Vagina (tissue), 2 donors: ENCODE results near the gene PIH1D2. TPM values are rescaled to one million over a fixed set of nuclear protein-coding genes. Genes with fewer than 3 reads are reported as not detected.
"Not testable (repeated sequence)": the region's sequence is repeated elsewhere in the genome, so short reads cannot be mapped to it uniquely, and the experiment has no call there.

Experiments used
- DNase-seq, 2 donors: peaks; one replicate each; pipeline ENCODE4 v3.0.0-alpha.2; 2017; ENCODE audit errors: extremely low spot score in 2 of 2
- H3K27ac ChIP-seq: fragments of 200-600 bp; sonication (generic); one replicate; pipeline ENCODE4 v1.5.1; 2019
- H3K27me3 ChIP-seq: fragments of 200-600 bp; sonication (generic); one replicate; pipeline ENCODE4 v1.5.1; 2019
- H3K36me3 ChIP-seq, 2 donors: fragments of 200-600 bp; sonication (generic); one replicate each; pipeline ENCODE4 v1.5.1; 2017 to 2019
- H3K4me1 ChIP-seq: fragments of 200-600 bp; sonication (generic); one replicate; pipeline ENCODE4 v1.5.1; 2019
- H3K4me3 ChIP-seq, 2 donors: fragments of 200-600 bp; sonication (generic); 1 replicate in 1 of 2; 2 replicates in 1 of 2; pipeline ENCODE4 v1.5.1; 2016 to 2019
- H3K9me3 ChIP-seq: fragments of 200-600 bp; sonication (generic); one replicate; pipeline ENCODE4 v1.5.1; 2019
- POLR2A ChIP-seq, 2 donors: fragments of 450-650 bp; IDR thresholded peaks; one replicate each; pipeline ENCODE4 v1.6.1; 2017; ENCODE audit warnings: antibody characterized with exemption in 2 of 2, mild to moderate bottlenecking in 2 of 2, moderate library complexity in 2 of 2
- POLR2AphosphoS5 ChIP-seq, 2 donors: sonication (generic); formaldehyde crosslinking; IDR thresholded peaks; one replicate each; pipeline ENCODE4 v1.9.0; 2017; ENCODE audit warnings: antibody characterized with exemption in 2 of 2, mild to moderate bottlenecking in 2 of 2, low read depth in 1 of 2; ENCODE audit not compliant: insufficient read depth in 1 of 2
- intact Hi-C: fragments of 100-400 bp; cut with DNase I; formaldehyde crosslinking; loops from one replicate; pipeline ENCODE4 v1.15.1; 2023
- total RNA-seq: library from RNA; depleted of rRNA; stranded (reverse); fragments of >200 nt; gene quantifications from one replicate; pipeline ENCODE4 v1.2.3, GENCODE V29; 2016
- TF ChIP-seq, protein P1 (sequence below), 3 experiments: fragments of 450-650 bp in 2 of 3; fragments of 200-600 bp in 1 of 3; sonication (generic) in 1 of 3; IDR thresholded peaks; one replicate each; pipeline ENCODE4 v1.5.1; 2017 to 2019; ENCODE audit warnings: antibody characterized with exemption in 3 of 3, mild to moderate bottlenecking in 2 of 3, moderate library complexity in 2 of 3

Gene PIH1D2
- total RNA-seq, 1 donor from 2014 or later: 1.5 TPM

DNA sequence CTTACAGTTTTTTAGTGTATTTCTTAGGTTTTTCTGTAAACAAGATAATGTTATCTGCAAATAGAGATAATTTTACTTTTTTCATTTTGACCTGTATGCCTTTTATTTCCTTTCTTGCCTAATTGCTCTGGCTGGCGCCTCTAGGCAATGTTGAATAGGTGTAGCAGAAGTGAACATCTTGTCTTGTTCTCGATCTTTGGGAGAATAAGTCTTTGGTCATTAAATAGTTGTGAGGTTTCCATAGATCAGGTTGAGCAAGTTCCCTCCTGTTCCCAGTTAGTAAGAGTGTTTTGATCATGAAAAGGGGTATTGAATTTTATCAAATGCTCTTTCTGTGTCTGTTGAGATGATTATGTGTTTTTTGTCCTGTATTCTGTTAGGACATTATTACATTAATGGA lies 24.0 kb downstream of the PIH1D2 start:
- TF ChIP-seq, protein P1, sequence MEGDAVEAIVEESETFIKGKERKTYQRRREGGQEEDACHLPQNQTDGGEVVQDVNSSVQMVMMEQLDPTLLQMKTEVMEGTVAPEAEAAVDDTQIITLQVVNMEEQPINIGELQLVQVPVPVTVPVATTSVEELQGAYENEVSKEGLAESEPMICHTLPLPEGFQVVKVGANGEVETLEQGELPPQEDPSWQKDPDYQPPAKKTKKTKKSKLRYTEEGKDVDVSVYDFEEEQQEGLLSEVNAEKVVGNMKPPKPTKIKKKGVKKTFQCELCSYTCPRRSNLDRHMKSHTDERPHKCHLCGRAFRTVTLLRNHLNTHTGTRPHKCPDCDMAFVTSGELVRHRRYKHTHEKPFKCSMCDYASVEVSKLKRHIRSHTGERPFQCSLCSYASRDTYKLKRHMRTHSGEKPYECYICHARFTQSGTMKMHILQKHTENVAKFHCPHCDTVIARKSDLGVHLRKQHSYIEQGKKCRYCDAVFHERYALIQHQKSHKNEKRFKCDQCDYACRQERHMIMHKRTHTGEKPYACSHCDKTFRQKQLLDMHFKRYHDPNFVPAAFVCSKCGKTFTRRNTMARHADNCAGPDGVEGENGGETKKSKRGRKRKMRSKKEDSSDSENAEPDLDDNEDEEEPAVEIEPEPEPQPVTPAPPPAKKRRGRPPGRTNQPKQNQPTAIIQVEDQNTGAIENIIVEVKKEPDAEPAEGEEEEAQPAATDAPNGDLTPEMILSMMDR (IDR thresholded peaks at IDR 0.05): no peak
- TF ChIP-seq POLR2AphosphoS5 (IDR thresholded peaks at IDR 0.05; ENCODE audit: insufficient read depth in 1 of 2, low read depth in 1 of 2): no peak
- TF ChIP-seq POLR2A (IDR thresholded peaks at IDR 0.05): no peak
- Histone ChIP-seq H3K4me3 (no peak overlapping the region), H3K36me3 (peaks cover 6 to 68% of the 10 kb centered on the region in 2 donors), H3K4me1 (no peaks in the 10 kb centered on the region), H3K27ac (no peak overlapping the region), H3K27me3 (no peaks in the 10 kb centered on the region), H3K9me3 (no peaks in the 10 kb centered on the region)
- DNase-seq: no peak
- intact Hi-C loops: no loop called here

DNA sequence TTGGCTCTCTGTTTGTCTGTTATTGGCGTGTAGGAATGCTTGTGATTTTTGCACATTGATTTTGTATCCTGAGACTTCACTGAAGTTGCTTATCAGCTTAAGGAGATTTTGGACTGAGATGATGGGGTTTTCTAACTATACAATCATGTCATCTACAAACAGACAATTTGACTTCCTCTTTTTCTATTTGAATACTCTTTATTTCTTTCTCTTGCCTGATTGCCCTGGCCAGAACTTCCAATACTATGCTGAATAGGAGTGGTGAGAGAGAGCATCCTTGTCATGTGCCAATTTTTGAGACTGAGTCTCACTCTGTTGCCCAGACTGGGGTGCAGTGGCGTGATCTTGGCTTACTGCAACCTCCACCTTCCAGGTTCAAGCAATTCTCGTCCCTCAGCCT lies 25.6 kb downstream of the PIH1D2 start:
- H3K9me3 ChIP-seq, H3K4me1 ChIP-seq, H3K27ac ChIP-seq, H3K27me3 ChIP-seq, intact Hi-C loops, DNase-seq, H3K4me3 ChIP-seq: not testable (repeated sequence)
- peaks cover 6 to 57% of the 10 kb centered on the region in 2 donors for H3K36me3 ChIP-seq

DNA sequence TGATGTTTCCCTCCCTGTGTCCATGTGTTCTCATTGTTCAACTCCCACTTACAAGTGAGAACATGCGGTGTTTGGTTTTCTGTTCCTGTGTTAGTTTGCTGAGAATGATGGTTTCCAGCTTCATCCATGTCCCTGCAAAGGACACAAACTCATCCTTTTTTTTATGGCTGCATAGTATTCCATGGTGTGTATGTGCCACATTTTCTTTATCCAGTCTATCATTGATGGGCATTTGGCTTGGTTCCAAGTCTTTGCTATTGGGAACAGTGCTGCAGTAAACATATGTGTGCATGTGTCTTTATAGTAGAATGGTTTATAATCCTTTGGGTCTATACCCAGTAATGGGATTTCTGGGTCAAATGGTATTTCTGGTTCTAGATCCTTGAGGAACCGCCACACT lies 27.2 kb downstream of the PIH1D2 start:
- H3K36me3 ChIP-seq: peaks cover 6 to 44% of the 10 kb centered on the region in 2 donors

DNA sequence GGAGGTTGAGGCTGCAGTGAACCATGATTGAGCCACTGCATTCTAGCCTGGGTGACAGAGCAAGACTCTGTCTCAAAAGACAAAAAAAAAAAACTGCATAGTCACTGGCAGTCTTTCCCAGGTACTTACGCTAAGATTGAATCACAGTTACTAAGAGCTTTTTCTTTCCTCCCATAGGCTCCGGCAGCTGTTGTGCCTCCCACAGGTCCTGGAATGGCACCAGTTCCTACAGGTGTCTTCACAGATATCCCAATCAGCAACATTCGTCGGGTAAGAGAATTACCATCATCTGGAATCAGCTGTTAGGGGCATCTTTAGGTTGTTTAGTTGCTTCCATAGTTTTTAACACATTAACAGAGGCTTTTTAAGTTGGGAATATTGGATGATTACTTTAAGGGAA lies 28.9 kb downstream of the PIH1D2 start:
- intact Hi-C loops: no loop called here
- Histone ChIP-seq H3K36me3 (peaks cover 3 to 41% of the 10 kb centered on the region in 2 donors), H3K4me3 (no peak overlapping the region), H3K4me1 (no peaks in the 10 kb centered on the region), H3K27me3 (no peaks in the 10 kb centered on the region), H3K9me3 (no peaks in the 10 kb centered on the region), H3K27ac (no peak overlapping the region)
- no peak for DNase-seq
- TF ChIP-seq, protein P1 (IDR thresholded peaks at IDR 0.05): no peak
- TF ChIP-seq POLR2A (IDR thresholded peaks at IDR 0.05) (no peak), POLR2AphosphoS5 (IDR thresholded peaks at IDR 0.05; ENCODE audit: insufficient read depth in 1 of 2, low read depth in 1 of 2) (no peak)

More for the DNA sequence above, 27.2 kb downstream of the PIH1D2 start:
- H3K4me3 ChIP-seq, DNase-seq, H3K9me3 ChIP-seq, intact Hi-C loops, H3K27me3 ChIP-seq, H3K27ac ChIP-seq, H3K4me1 ChIP-seq: not testable (repeated sequence)

DNA sequence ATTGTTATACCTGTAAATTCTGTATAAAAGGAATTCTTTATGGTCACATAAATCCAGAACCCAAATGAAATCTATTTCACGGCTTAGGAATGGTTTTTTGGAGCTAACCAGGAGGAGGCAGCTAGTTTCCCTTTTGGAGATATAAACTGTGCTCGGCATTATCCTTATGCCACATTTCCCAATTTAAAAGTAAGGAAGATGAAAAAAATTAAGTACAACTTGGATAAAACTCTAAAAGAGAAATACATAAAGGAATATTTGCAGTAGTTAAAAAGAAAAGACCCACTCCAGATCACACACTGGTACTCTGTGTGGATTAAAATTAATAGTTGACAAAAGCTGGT lies 30.9 kb downstream of the PIH1D2 start:
- Histone ChIP-seq H3K27ac (no peak overlapping the region), H3K36me3 (peaks cover 0 to 41% of the 10 kb centered on the region in 2 donors)

DNA sequence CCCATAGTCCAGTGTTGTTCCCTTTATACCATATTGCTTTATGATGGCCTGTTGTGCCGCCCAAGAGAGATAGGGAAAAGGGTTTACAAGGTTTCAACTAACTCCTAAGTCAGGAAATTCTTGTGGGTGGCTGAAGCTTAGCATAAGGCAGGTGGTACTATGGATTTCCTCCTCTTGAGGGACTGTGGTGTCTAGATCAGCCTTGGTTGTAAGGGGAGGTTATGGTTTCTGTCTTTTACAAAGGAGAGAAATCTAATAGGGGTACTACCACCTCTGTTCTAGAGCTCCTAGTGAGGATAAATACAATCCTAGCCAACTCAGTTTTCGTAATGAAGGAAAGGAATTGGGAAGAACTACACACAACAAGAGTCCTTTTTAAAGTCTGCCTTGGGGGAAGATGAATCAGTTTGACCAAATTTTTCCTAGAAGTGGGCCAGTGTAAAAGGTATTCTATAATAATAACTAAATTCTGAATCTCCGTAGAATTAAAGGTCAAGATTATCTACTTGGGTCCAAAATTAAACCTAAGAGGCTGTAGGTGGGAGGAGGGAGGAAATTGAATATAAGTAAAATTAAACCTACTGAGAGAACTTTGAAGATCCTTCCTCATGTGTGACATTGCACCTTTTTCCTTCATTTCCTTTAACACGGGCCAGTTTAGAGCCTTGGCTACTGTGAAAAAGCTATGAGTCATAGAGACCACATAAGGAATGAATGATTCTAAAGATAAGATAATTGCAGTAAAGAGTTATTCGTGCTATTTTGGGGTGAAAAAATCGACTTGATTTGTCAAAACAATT lies 31.5 kb downstream of the PIH1D2 start:
- intact Hi-C loops: no loop called here

More for the DNA sequence above, 30.9 kb downstream of the PIH1D2 start:
- Histone ChIP-seq H3K9me3 (no peaks in the 10 kb centered on the region), H3K4me3 (no peak overlapping the region), H3K4me1 (no peaks in the 10 kb centered on the region), H3K27me3 (no peaks in the 10 kb centered on the region)
- no peak for DNase-seq
- TF ChIP-seq, protein P1 (IDR thresholded peaks at IDR 0.05): no peak
- intact Hi-C loops: no loop called here

More for the DNA sequence above, 31.5 kb downstream of the PIH1D2 start:
- no peak for DNase-seq
- Histone ChIP-seq H3K4me1 (no peaks in the 10 kb centered on the region), H3K4me3 (no peak overlapping the region), H3K27ac (no peak overlapping the region), H3K36me3 (peaks cover 0 to 45% of the 10 kb centered on the region in 2 donors), H3K27me3 (no peaks in the 10 kb centered on the region), H3K9me3 (no peaks in the 10 kb centered on the region)
- no peak for TF ChIP-seq POLR2A (IDR thresholded peaks at IDR 0.05)
- TF ChIP-seq, protein P1 (IDR thresholded peaks at IDR 0.05): no peak
- TF ChIP-seq POLR2AphosphoS5 (IDR thresholded peaks at IDR 0.05; ENCODE audit: insufficient read depth in 1 of 2, low read depth in 1 of 2): no peak
